Fibroblast of peridontal ligament (primary cell): ENCODE data around the gene BRINP2.

Experiments used
- DNase-seq: peaks from one replicate; pipeline ENCODE4 v3.0.0-alpha.2; 2010; ENCODE audit errors: extremely low read depth

Gene BRINP2

DNA sequence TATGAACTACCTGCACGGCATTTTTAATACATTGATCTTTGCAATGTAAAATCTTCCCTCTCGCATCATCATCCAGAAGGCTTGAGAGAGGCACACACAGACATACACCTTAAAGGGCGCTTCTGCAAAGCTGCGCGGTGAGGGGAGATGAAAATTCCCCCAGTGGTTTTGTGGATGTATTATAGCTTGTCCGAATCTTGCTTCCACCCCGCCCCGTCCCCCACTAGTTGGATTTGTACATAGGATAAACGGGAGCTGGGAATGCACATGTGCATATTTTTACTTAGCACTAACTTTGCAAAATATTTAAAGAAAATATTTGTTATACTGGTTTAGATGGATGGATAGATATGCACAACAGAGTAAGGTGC lies 5.7 kb upstream of the BRINP2 start:
- no peak for DNase-seq

GRCh38 chr1:177171536-177172123 lies 872 bp downstream of the BRINP2 start:
- peak; percentile 21 for DNase-seq

DNA sequence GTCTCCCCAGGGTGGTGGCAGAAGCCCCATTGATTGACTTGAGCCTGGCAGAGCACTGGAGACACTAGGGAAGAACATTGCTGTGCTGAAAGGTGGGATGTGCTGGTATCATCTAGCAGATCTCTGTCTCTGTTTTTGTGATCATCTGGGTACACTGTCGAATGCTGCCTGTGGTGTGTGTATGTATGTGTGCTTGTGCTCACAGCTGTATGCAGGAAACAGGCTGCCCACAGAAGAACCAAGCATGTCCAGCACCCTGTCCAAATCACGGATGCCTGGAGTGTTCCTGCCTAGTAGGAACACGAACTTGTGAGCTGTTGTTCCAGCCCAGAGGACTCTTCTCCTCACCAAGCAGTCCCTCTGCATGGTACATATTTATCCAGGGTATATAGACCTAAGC lies 1.5 kb downstream of the BRINP2 start:
- DNase-seq: no peak

DNA sequence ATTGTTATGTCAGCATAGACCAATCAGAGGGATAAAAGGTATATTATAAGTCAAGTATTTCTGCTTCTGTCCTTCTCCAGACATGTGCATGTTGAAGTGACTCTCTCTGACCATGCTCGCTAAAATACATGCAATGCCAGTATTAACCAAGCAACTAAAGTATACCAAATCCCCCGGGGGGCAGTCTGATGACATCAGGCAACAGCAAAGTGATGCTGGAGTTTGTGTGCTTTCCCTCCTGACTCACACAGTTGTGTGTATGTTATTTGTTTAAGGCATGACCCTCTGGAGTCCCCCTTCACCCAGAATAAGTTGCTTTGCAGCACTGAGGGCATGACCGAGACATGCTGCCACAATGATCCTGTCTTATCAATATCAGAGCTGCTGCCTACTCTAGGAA lies 2.1 kb downstream of the BRINP2 start:
- no peak for DNase-seq

- no peak for DNase-seq
Observed at GRCh38 chr1:177173976-177174375, 3.2 kb downstream of the BRINP2 start.

DNA sequence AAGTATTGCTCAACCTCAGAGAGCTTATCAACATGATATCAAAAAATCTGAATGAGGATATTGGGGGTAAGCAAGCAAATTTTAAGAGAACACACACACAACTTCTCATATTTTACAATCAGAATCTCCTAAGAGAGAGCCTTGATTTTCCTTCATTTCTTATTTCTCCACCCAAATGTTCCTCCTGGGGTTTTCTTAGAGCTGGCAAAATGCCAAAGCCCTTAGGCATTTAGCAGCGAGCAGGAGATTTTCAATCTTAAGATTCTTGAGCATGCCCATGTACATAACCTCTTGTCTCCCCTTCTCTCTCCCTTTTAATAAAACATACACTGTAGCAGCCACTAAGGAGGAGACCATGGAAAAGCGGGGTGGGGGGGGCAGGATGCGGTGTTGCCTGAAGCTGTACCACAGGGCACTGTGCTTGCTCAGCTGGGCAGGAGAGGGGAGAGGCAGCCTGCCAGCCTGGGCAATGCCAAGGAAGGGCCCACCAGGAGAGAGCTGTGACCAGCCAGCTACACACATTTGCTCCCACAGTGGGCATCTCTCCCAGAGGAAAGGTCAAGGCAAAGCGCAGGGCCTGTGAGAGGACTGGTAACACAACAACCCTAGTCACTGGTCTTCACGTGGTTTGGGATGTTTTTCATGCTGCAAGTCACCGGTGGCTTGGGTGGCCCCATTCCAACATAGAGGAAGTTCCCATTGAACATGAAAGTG lies 4.3 kb downstream of the BRINP2 start:
- DNase-seq: no peak

DNA sequence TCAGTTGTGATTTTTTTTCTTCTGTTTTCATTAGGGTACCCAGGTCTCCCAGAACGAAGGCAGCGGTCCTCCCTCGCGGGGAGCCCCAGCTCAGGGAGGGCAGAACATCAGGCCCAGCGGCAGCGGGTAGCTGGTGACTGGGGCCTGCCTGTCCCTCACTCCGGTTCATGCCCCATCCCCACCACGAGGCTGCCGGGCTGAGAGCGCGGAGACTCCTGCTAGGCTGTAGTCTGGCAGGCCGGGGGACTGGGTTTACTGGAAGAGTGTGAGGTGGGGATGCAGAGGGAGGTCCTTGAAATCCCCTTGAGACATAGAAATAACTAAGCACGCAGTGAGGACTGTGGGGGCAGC lies 10.5 kb downstream of the BRINP2 start:
- no peak for DNase-seq

DNA sequence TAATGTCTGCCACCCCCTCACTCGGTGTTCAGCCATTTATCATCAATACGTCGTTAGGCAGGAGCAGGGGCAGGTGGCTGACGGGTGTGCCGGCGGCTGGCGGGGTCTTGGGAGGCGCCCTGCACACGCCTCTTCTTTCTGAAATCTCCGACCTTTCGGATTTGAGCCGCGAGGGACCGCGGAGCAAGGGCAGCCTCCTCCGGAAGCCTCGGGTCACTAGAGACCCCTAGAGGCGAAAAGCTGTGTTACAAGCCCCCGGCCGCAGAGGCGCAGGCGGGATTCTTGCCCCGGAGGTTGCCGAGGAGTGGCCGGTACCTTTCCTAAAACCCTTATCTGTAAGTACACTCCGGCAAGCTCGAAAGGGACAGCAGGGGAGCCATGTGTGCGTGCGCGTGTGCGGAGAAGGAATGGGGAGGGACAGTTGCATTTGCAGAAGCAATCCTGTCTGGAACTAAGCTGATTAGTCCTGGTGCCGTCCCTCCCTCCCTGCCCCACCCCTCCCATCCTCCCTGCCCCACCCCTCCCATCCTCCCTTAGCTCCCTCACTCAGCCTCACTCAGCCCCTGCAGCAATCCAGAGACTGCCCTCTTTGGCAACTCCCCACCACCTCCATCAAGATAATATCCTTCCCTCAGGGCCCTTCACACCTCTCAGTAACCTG lies 11.0 kb downstream of the BRINP2 start:
- peak; percentile 30 for DNase-seq

GRCh38 chr1:177183836-177184235 lies 13.1 kb downstream of the BRINP2 start:
- no peak for DNase-seq

GRCh38 chr1:177185209-177185608 lies 14.5 kb downstream of the BRINP2 start:
- DNase-seq: no peak

DNA sequence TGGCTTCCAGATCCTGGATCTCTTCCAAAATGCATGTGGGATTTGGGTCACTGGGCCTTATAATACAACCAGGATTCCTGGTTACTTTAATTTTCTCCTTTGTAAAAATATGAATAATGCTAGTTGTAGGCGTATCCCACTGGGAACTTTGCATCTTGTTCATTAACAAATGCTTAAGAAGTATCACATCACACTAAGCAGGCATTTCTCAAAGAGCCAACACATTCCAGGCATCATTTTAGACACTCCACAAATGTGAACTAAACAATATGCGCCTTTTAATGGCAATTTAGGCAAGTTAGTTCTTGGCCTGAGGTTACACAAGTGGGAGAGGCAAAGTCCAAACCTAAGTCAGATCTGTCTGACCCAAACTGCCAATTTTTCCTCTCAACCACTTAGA lies 15.9 kb downstream of the BRINP2 start:
- DNase-seq: no peak

DNA sequence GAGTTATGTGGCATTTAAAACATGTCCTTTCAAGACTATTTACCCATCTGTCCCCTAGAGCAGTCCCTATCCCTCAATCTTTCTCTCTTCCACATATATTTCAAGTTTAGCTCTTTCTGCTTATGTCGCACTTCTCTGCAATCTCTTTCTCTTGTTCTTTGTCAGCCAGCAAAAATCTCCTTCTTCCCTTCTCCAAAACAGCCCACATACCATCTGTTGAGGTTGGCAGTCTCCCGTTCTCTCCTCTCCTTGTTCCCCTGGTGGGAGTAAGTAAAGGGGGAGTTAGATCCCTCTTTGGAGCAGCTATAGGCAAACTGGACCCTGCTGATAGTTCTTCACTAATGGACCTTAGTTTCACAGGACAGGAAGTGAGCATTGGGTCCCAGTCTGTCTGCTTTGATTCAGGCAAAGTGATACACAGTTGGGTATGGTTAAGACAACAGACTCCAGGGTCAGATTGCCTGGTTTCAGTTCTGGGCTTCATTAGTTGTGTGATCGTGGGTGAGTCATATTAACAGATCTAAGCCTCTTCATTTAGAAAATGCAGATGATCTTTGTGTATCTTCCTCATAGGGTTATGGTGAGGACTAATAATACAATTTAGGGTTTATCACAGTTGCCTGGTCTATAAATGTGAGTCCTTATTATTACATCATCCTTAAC lies 19.7 kb downstream of the BRINP2 start:
- DNase-seq: no peak

DNA sequence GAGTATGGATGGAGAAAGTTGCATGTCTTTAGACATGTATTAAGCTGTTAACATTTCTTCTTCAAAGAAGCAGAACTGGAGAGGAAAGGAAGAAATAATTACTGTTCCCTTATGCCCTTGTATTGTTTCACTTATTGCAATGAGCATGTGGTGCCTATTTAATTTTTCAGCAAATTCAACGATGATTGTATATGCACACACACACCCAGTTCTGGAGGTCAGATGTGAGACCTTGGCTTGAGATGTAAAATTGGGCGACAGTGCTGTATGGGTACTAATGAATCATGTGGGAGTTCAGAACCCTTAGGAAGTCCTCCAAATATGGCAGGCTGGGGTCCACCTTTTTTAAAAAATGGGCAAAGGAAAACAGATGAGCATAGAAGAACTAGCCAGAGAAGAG lies 27.5 kb downstream of the BRINP2 start:
- DNase-seq: no peak

GRCh38 chr1:177200290-177200689 lies 29.5 kb downstream of the BRINP2 start:
- DNase-seq: no peak

DNA sequence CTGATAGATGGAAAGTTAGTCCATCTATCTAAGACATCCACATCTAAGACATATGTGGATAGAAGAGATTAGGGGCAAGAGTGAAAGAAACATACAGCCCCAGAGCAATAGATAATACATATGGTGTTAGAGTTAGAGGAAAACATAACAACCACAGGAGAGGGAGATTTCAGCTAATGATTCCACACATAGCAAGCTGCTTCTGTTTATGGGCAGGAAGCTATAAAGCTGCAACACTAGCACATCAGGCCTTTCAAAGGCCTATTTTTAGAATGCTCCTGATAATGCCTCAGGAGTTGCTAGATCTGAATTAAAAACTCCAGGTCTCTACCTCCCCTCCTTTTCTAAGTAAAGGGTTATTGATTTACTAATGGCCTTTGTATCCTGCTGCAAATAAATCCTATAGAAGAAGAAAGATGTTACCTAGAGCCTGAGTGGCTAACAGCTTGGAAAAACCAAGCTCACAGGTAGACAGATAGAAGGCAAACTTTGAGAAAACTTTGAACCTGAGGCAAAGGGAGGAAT lies 36.1 kb downstream of the BRINP2 start:
- DNase-seq: no peak

DNA sequence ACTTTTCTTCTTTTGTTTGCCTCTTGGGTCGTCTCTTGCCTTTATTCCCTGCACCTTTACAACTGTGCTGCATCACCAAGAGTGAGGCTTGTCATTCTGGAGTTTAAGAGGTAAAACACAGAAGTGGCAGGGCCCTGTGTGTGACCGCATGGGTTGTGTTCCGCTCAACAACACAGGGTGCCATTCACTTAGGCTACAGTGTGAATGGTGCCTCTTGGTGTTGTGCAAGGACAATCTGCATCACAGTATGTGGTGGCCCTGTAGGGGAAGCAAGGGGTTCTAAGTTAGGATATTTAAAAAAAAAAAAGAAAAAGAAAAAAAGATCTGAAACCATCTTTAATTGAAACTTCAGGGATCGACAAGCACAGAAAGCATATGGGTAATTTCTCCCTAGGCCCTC lies 38.2 kb downstream of the BRINP2 start:
- DNase-seq: no peak

DNA sequence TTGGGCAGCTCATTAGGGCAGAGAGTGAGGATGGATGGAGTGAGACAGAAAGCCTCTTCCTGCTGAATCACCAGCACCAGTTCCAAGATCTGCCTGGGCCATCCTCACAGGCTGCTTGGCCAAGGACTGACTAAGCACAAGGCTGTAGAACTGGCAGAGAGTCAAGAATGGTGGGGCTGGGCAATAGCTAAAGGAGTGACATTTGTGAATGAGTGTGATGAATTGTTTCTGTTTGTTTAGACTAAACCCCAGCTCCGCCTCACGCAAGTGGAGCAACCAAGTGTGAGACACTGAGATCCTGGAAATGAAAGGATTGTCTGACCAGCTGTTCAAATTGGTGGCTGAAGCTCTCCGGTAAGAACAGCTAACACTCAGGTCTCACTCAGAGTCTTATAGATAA lies 38.6 kb downstream of the BRINP2 start:
- DNase-seq: peak; percentile 100

- no peak for DNase-seq
Observed at GRCh38 chr1:177210071-177210470, 39.3 kb downstream of the BRINP2 start.

DNA sequence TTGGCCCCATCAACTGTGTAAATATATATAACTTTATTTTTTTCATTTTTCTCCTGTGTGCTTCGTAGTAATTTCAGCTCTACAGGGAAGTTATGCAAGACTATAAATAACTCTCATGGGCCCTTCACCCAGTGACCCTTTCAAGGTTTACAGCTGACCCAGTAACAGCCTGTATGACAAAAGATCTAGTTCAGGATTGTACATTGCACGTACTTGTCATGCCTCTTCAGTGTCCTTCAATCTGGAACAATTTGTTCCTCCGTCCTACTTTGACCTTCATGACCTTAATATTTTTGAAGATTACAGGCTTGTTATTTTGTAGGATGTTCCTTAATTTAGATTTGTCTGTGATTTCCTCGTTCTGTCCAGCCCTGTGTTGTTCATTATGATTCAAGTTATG lies 40.5 kb downstream of the BRINP2 start:
- DNase-seq: no peak

- no peak for DNase-seq
Observed at GRCh38 chr1:177216587-177217202, 45.9 kb downstream of the BRINP2 start.

DNA sequence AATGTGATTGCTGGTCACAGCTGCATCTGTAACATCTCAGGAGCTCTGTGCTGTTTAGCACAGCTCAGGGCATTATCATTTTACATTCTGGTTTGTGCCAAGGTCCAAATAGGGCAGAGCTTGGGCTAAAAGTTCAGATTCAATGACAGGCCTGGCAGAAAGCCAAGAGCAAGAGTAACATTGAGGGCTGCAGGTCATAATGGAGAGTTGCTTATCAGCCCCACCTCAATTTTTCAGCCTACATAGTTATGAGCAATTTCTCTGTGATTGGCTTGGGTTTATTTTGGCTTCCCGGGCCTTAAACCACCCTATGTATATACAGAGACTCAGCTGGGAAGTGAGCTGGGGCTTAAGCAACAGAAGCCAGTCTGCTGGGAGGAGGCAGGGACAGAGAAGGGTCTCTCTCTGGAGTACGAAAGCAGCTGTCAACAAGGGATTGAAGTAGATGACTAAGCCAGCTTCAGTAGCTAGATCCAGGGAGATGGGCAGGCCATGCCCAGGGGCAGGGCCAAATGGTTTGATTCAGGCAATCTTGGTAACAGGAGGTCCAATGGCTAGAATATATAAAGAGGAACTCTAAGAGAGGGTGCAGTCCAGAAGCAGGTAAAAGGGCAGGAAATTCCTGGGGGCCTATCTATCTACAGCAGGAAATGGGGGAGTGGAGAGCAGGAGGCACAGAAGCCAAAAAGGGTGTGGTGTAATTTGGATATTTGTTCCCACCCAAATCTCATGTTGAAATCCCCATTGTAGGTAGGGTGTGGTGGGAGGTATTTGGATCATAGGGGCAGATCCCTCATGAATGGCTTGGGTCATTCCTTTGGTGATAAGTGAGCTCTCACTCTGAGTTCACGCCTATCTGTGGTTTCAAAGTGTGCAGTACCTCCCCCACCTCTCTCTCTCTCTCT lies 49.0 kb downstream of the BRINP2 start:
- peak; percentile 5 for DNase-seq
